GM12878 (cell line): ENCODE results near the gene COQ7. TPM values are rescaled to one million over a fixed set of nuclear protein-coding genes. Genes with fewer than 3 reads are reported as not detected.

Experiments used
- ATAC-seq: fragments of 200-7000 bp; cut with Tn5 transposase; 3 replicates; pipeline ENCODE4 v1.9.1; 2020; ENCODE audit warnings: mild to moderate bottlenecking, moderate library complexity
- BruUV-seq: library from RNA; stranded (reverse); fragments of 400-500 nt; replicated peaks from 2 replicates; lab custom pipeline; 2021; lab: Mats Ljungman, UMichigan
- CTCF ChIA-PET: fragments of 300-600 bp; sonication (Branson Sonifier 250); formaldehyde crosslinking; extraction: SDS; loops from one replicate; lab custom pipeline; 2021; ENCODE audit warnings: inconsistent platforms; lab: Yijun Ruan, JAX
- POLR2A ChIA-PET: fragments of 350-600 bp; formaldehyde crosslinking; extraction: SDS; loops from one replicate; lab custom pipeline; 2021; ENCODE audit warnings: inconsistent platforms; lab: Charles Lee
- RAD21 ChIA-PET: fragments of 300-600 bp; sonication (Branson Sonifier 250); formaldehyde crosslinking; loops from one replicate; lab custom pipeline; 2023; ENCODE audit warnings: antibody characterized with exemption; ENCODE audit not compliant: unreplicated experiment; lab: Charles Lee
- SMC1A ChIA-PET: fragments of 300-600 bp; sonication (Branson Sonifier 250); formaldehyde crosslinking; loops from one replicate; lab custom pipeline; 2023; ENCODE audit not compliant: unreplicated experiment, uncharacterized antibody; lab: Charles Lee
- DNase-seq: peaks from one replicate; pipeline ENCODE4 v3.0.0-alpha.2; 2011; ENCODE audit warnings: low read depth, low spot score
- FAIRE-seq: peaks from 3 replicates; lab custom pipeline; 2011; peaks lifted over from hg19 to GRCh38; lab: Jason Lieb, UNC
- H2AFZ ChIP-seq: 2 replicates; pipeline ENCODE4 v1.6.0; 2011; ENCODE audit warnings: low read depth, low read length, control low read depth; ENCODE audit not compliant: control insufficient read depth
- H3K27ac ChIP-seq: 2 replicates; pipeline ENCODE4 v1.5.1; 2011; ENCODE audit warnings: control low read depth; ENCODE audit not compliant: control insufficient read depth, insufficient read depth
- H3K27me3 ChIP-seq, 2 experiments: replicated peaks in 1 of 2; 2 replicates each; pipeline versions ENCODE4 v1.6.0 to v1.6.1; 2011; ENCODE audit warnings: low read length in 1 of 2; ENCODE audit not compliant: control insufficient read depth in 2 of 2, insufficient read depth in 2 of 2
- H3K36me3 ChIP-seq, 2 experiments: 2 replicates each; pipeline ENCODE4 v1.5.1; 2011; ENCODE audit warnings: low read length in 1 of 2; ENCODE audit not compliant: control insufficient read depth in 2 of 2, insufficient read depth in 2 of 2
- H3K4me1 ChIP-seq: 2 replicates; pipeline ENCODE4 v1.6.1; 2011; ENCODE audit warnings: mild to moderate bottlenecking, low read length, moderate library complexity, mixed read lengths; ENCODE audit not compliant: control insufficient read depth, insufficient read depth
- H3K4me2 ChIP-seq: 2 replicates; pipeline ENCODE4 v1.6.0; 2011; ENCODE audit warnings: control low read depth; ENCODE audit not compliant: control insufficient read depth, insufficient read depth
- H3K4me3 ChIP-seq: fragments of 200-600 bp; sonication (generic); 2 replicates; pipeline ENCODE4 v1.5.1; 2016
- H3K79me2 ChIP-seq: 2 replicates; pipeline ENCODE4 v1.6.0; 2011; ENCODE audit warnings: low read length; ENCODE audit not compliant: control insufficient read depth, insufficient read depth
- H3K9ac ChIP-seq: 2 replicates; pipeline ENCODE4 v1.8.0; 2011; ENCODE audit warnings: low read length, control low read depth, mixed read lengths; ENCODE audit not compliant: control insufficient read depth, insufficient read depth
- H3K9me3 ChIP-seq: replicated peaks from 3 replicates; pipeline ENCODE4 v1.5.1; 2011; ENCODE audit warnings: mild to moderate bottlenecking, low read length; ENCODE audit not compliant: control insufficient read depth, insufficient read depth
- H4K20me1 ChIP-seq: 2 replicates; pipeline ENCODE4 v1.6.0; 2011; ENCODE audit not compliant: control insufficient read depth, insufficient read depth
- ETV6 ChIP-seq, 2 experiments: fragments of 450-650 bp in 1 of 2; IDR thresholded peaks in 1 of 2; conservative IDR thresholded peaks in 1 of 2; 2 replicates each; pipeline ENCODE4 v1.6.1; 2014; ENCODE audit warnings: antibody characterized with exemption in 1 of 2, borderline replicate concordance in 1 of 2, low read depth in 1 of 2, mild to moderate bottlenecking in 1 of 2, moderate library complexity in 1 of 2
- HDGF ChIP-seq: fragments of 450-650 bp; IDR thresholded peaks from 2 replicates; pipeline ENCODE4 v1.6.1; 2016; ENCODE audit warnings: antibody characterized with exemption
- WGBS: methylation state at CpG from one replicate; pipeline ENCODE4 v1.1.6; 2016; ENCODE audit warnings: low lambda C conversion rate; ENCODE audit not compliant: insufficient replicate concordance, insufficient coverage; ENCODE audit errors: missing lambda C conversion rate; 5-methylcytosine and 5-hydroxymethylcytosine counted together
- in situ Hi-C: fragments of 300-500 bp; cut with MboI; formaldehyde crosslinking; loops from 9 replicates; pipeline ENCODE4 v1.14.3; 2018; ENCODE audit warnings: mixed read lengths
- intact Hi-C: fragments of 100-400 bp; cut with micrococcal nuclease; formaldehyde crosslinking; loops from one replicate; pipeline ENCODE4 v1.14.2; 2022; ENCODE audit not compliant: unreplicated experiment
- polyA plus RNA-seq, 11 experiments: library from polyadenylated mRNA; depleted of rRNA in 4 of 11; unstranded in 6 of 11; stranded (reverse) in 5 of 11; fragments of >200 nt; fragmentation: Nextera tagmentation in 4 of 11; fragmentation: Illumina TruSeq in 1 of 11; extraction: Ambion mirVana in 4 of 11; extraction: Trizol in 1 of 11; gene quantifications; 1 replicate in 1 of 11; 2 replicates in 10 of 11; pipeline versions ENCODE4 v1.2.1 to v1.2.3, GENCODE V29; 2011 to 2016; ENCODE audit warnings: inconsistent platforms in 2 of 11, missing spikeins in 2 of 11, low read depth in 1 of 11
- total RNA-seq, 4 experiments: library from RNA; depleted of rRNA in 3 of 4; stranded (reverse); fragments of >200 nt in 3 of 4; fragmentation: Illumina TruSeq in 1 of 4; extraction: Trizol in 1 of 4; gene quantifications; 2 replicates each; pipeline versions ENCODE4 v1.2.1 to v1.2.3, GENCODE V29; 2013 to 2021

COQ7 gene
- total and polyA plus RNA-seq, 10 of the 15 experiments (the other 5 are each of a cell fraction or from before 2014, with no cell fraction given), result 3.2 to 21.9 (median 13.0) TPM

GRCh38 chr16:19085679-19086200, 18.3 kb downstream of the COQ7 start:
- Histone ChIP-seq H3K9me3 (no peaks in the 10 kb centered on the region; the same call in 2 of the 3 replicates), H3K4me2 (peak overlapping the region; percentile 89; the same call in 1 of the 2 replicates), H3K27ac (no peak overlapping the region), H3K79me2 (no peaks in the 10 kb centered on the region), H3K4me3 (no peak overlapping the region), H3K4me1 (peaks cover 3% of the 10 kb centered on the region; the same call in 1 of the 2 replicates), H3K27me3 (no peaks in the 10 kb centered on the region), H3K9ac (no peak overlapping the region), H4K20me1 (no peaks in the 10 kb centered on the region), H2AFZ (no peak overlapping the region), H3K36me3 (no peaks in the 10 kb centered on the region)
- SMC1A ChIA-PET, result interaction anchor here (0.8 to 4.2 kb wide), 23 partner anchors 9 to 420 kb away, joined by 3 to 59 read pairs (median 5); no protein-coding TSS in a partner anchor
- no peak for FAIRE-seq
- intact Hi-C loops, result loop anchor here (1.0 to 5.0 kb wide), 5 partner anchors 42 to 417 kb away; no protein-coding TSS in a partner anchor
- BruUV-seq, result no TSS peak
- 45% methylated on average over 8 of the region's 8 CpGs for WGBS
- CTCF ChIA-PET, result interaction anchor here (0.8 to 5.6 kb wide), 36 partner anchors 8 to 463 kb away, joined by 3 to 80 read pairs (median 4); partner anchors contain the start of genes CLEC19A and COQ7
- RAD21 ChIA-PET, result interaction anchor here (0.6 to 4.1 kb wide), 13 partner anchors 9 to 416 kb away, joined by 3 to 35 read pairs (median 3); no protein-coding TSS in a partner anchor
- ATAC-seq, result no peak
- in situ Hi-C loops, result loop anchor here (5.0 kb wide), 1 partner anchor 292 kb away; no protein-coding TSS in a partner anchor
- no peak for TF ChIP-seq HDGF
- no peak for TF ChIP-seq ETV6 (conservative IDR thresholded peaks at IDR 0.05 in 1 of 2, IDR thresholded peaks at IDR 0.05 in 1 of 2; ENCODE audit: borderline replicate concordance in 1 of 2, low read depth in 1 of 2)
- DNase-seq, result no peak
- POLR2A ChIA-PET, result interaction anchor here (0.6 to 0.7 kb wide), 3 partner anchors 9 to 329 kb away, joined by 3 to 5 read pairs (median 5); no protein-coding TSS in a partner anchor
